ENCODE measurements around the gene DRD1. TPM values are rescaled to one million over a fixed set of nuclear protein-coding genes. Genes with fewer than 3 reads are reported as not detected.

DRD1 gene
- under 1 TPM in 1 of 4 donors, not detected in 3; 0.13 TPM for total RNA-seq

DNA sequence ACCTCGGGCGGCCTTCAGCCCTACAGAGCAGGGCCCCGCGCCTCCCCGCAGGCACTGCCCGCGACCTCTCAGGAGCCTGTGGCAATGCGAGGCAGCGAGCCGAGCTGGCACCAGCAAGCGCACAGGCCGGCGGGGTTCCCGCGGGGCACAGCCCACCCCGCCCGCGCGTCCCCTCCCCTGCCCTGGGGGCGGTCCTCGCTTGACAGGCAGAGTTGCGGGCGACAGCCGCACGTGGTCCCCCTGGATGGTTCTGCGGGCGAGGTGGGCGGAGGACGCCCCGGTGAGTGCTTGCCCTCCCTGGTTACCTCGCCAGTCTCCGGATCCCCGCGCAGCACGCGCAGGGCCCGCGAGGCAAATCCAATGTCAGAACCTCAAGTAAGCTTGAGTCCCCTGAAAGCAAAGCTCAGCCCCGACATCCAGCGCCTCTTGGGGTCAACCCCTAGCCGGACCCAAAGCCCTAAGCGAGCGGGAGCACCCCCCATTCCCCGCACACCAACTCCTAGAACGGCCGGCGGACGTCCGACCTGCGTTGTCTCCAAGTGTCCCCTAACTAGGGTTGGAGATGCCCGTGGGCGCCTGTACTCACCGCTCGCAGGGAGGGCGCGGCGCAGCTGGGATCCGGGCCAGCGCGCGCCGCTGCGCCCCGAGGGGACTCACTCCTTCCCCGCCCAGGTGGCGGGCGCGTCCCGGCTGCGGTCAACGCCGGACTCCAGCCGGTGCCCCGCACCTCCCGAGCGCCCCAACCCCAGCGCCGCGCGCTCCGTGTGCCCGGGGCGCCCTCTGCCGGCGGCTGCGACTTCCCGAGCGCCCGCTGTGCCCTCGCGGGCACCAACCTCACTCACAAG is at the start of gene DRD1:
DRD1 (minus strand) TSS at position 123 of the 845 bp plus-strand sequence. CDS start 1,083 bp downstream, outside the sequence.
- no peaks in the 10 kb centered on the region for H3K36me3 ChIP-seq
- DNase-seq, result no peak
- TF ChIP-seq POLR2A (IDR thresholded peaks at IDR 0.05), result no peak
- TF ChIP-seq, protein P1, sequence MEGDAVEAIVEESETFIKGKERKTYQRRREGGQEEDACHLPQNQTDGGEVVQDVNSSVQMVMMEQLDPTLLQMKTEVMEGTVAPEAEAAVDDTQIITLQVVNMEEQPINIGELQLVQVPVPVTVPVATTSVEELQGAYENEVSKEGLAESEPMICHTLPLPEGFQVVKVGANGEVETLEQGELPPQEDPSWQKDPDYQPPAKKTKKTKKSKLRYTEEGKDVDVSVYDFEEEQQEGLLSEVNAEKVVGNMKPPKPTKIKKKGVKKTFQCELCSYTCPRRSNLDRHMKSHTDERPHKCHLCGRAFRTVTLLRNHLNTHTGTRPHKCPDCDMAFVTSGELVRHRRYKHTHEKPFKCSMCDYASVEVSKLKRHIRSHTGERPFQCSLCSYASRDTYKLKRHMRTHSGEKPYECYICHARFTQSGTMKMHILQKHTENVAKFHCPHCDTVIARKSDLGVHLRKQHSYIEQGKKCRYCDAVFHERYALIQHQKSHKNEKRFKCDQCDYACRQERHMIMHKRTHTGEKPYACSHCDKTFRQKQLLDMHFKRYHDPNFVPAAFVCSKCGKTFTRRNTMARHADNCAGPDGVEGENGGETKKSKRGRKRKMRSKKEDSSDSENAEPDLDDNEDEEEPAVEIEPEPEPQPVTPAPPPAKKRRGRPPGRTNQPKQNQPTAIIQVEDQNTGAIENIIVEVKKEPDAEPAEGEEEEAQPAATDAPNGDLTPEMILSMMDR (IDR thresholded peaks at IDR 0.05), result peak in 5 of 6 experiments; percentile 7 to 64 (median 50)
- H3K27me3 ChIP-seq, result no peaks in the 10 kb centered on the region
- H3K27ac ChIP-seq, result no peak within 1 kb of the TSS
- peak within 1 kb of the TSS in 3 of 4 donors; percentile 30 to 44 (median 35) for H3K4me3 ChIP-seq
- H3K9me3 ChIP-seq, result no peaks in the 10 kb centered on the region
- H3K4me1 ChIP-seq, result peaks cover 0 to 15% (median 2%) of the 10 kb centered on the region in 4 donors

DNA sequence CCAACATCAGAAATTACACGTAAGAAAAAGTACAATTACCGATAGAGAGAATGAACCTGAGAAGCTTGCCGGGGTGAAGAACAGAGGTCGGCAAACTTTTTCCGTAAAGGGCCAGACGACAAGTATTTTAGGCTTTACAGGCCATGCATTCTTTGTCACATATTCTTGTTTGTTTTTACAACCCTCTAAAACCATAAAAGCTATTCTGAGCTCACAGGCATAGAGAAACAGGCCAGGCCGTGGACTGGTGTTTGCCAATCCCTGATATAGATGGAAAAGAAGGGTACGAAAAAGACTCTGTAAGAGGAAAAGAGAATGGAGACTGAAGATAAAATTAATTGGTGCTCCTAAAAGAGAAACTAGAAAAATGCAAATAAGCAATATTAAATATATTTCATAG is 49.7 kb upstream of the DRD1 start:
- Histone ChIP-seq H3K4me3 (no peak overlapping the region), H3K4me1 (no peaks in the 10 kb centered on the region), H3K36me3 (peaks cover 0 to 63% (median 0%) of the 10 kb centered on the region in 3 donors), H3K27me3 (no peaks in the 10 kb centered on the region), H3K27ac (no peak overlapping the region), H3K9me3 (no peaks in the 10 kb centered on the region)
- no peak for TF ChIP-seq POLR2A (IDR thresholded peaks at IDR 0.05)
- TF ChIP-seq, protein P1 (IDR thresholded peaks at IDR 0.05), result no peak
- DNase-seq, result no peak

DNA sequence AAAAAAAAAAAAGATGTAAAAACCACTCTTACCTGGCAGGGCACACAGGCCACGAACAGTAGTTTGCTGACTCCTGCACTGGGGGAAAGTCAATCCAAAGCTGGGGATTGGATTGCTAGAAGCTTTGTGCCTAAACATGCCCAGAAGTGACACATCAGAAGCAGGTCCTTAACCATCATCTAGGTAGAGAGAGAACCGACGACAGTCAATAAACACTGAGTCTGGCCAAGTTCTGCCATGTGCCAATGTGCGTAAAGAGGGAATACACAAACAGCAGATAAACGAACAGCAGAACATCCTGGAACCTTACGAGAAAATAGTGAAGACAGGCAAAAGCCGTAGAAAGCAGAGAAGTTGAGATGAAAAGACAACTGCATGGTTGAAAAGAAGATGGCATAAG is 49.3 kb upstream of the DRD1 start:
- TF ChIP-seq POLR2A (IDR thresholded peaks at IDR 0.05), result no peak
- TF ChIP-seq, protein P1 (IDR thresholded peaks at IDR 0.05), result no peak
- no peaks in the 10 kb centered on the region for H3K9me3 ChIP-seq
- H3K4me1 ChIP-seq, result no peaks in the 10 kb centered on the region
- H3K4me3 ChIP-seq, result no peak overlapping the region
- no peak for DNase-seq
- H3K27ac ChIP-seq, result no peak overlapping the region
- H3K27me3 ChIP-seq, result no peaks in the 10 kb centered on the region
- H3K36me3 ChIP-seq, result peaks cover 0 to 64% (median 0%) of the 10 kb centered on the region in 3 donors

DNA sequence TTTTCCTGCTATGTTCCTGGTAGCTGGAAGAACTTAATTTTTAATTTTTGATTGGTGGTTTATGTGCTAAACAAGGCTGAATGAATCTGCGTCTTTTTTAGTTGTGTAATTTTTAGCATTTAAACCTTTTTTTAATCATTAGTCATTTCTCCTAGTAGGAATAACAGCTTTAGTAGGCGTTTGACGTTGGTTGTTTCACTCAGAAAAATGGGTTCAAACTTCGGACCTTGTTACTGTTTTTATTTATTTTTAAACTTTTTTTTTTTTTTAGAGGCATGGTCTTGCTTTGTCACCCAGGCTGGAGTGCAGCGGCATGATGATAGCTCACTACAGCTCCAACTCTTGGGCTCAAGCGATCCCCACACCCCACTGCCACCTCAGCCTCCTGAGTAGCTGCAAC is 47.2 kb upstream of the DRD1 start:
- no peak overlapping the region for H3K4me3 ChIP-seq
- no peaks in the 10 kb centered on the region for H3K4me1 ChIP-seq
- no peak for TF ChIP-seq POLR2A (IDR thresholded peaks at IDR 0.05)
- TF ChIP-seq, protein P1 (IDR thresholded peaks at IDR 0.05), result no peak
- DNase-seq, result no peak
- peaks cover 0 to 51% (median 0%) of the 10 kb centered on the region in 3 donors for H3K36me3 ChIP-seq
- no peak overlapping the region for H3K27ac ChIP-seq
- no peaks in the 10 kb centered on the region for H3K27me3 ChIP-seq
- no peaks in the 10 kb centered on the region for H3K9me3 ChIP-seq

DNA sequence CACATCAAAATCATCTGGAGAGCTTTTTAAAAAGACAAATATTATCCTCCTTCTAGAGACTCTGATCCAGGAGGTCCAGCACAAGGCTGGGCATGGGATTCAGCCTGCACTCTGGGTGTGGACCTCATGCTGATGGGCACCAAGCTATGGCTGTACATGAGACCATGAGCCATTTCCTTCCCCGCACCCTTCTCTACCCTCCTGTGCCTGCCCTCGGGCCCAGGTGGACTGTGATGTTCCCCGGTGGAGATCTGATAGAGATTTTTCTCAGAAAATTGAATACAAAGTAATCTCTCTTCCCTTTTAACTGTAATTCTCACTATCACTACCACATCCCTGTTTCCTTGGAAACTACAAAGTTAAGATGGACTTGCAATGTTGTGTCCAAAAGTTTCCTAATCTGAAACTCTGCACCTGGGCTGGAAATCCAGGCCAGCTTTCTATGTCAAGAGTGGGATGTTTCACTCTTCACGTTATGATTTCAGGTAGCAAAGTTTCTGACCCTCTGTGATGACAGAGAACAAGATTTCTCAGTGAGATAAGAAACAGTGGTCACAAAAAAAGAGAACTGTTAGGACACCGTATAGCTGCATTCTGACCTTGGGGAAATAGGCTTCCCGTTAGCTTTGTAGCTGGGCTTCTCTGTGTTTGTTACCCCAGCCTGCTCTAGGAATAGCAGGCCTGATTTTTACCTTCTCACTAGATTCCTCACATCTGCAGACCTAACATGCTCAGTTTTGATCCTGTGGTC is 45.9 kb upstream of the DRD1 start:
- Histone ChIP-seq H3K27ac (no peak overlapping the region), H3K4me1 (no peaks in the 10 kb centered on the region), H3K9me3 (no peaks in the 10 kb centered on the region), H3K4me3 (no peak overlapping the region), H3K27me3 (no peaks in the 10 kb centered on the region), H3K36me3 (peaks cover 0 to 39% (median 0%) of the 10 kb centered on the region in 3 donors)
- TF ChIP-seq, protein P1 (IDR thresholded peaks at IDR 0.05), result no peak
- no peak for TF ChIP-seq POLR2A (IDR thresholded peaks at IDR 0.05)
- no peak for DNase-seq

Data from Peyer's patch (tissue), 4 donors.